Astrocyte (in vitro differentiated cells and primary cell): ENCODE measurements around the gene ZMYND8. TPM values are rescaled to one million over a fixed set of nuclear protein-coding genes. Genes with fewer than 3 reads are reported as not detected.
A peak's percentile ranks its signal among the peaks of the same experiment; 100 is the strongest.

Experiments used
- DNase-seq: peaks from one replicate; pipeline ENCODE4 v3.0.0-alpha.2; 2010; ENCODE audit warnings: low read depth
- FAIRE-seq: peaks from 2 replicates; lab custom pipeline; 2011; peaks lifted over from hg19 to GRCh38; lab: Jason Lieb, UNC
- H2AFZ ChIP-seq: 2 replicates; pipeline ENCODE4 v1.6.0; 2012; ENCODE audit warnings: low read depth, low read length, inconsistent platforms
- H3K27ac ChIP-seq: 2 replicates; pipeline ENCODE4 v1.5.1; 2011; ENCODE audit warnings: low read depth, low read length, inconsistent platforms
- H3K27me3 ChIP-seq: 2 replicates; pipeline ENCODE4 v1.6.0; 2011; ENCODE audit warnings: low read length, inconsistent platforms; ENCODE audit not compliant: insufficient read depth
- H3K36me3 ChIP-seq: 2 replicates; pipeline ENCODE4 v1.5.1; 2011; ENCODE audit warnings: low read length, inconsistent platforms; ENCODE audit not compliant: insufficient read depth
- H3K4me1 ChIP-seq: 2 replicates; pipeline ENCODE4 v1.5.1; 2011; ENCODE audit warnings: low read length, inconsistent platforms; ENCODE audit not compliant: insufficient read depth
- H3K4me2 ChIP-seq: 2 replicates; pipeline ENCODE4 v1.6.0; 2012; ENCODE audit warnings: low read length, inconsistent platforms
- H3K4me3 ChIP-seq: 2 replicates; pipeline ENCODE4 v1.5.1; 2011; ENCODE audit warnings: low read depth, mild to moderate bottlenecking, low read length, inconsistent platforms; ENCODE audit not compliant: insufficient read depth
- H3K79me2 ChIP-seq: 2 replicates; pipeline ENCODE4 v1.6.0; 2012; ENCODE audit warnings: mild to moderate bottlenecking, low read length, inconsistent platforms; ENCODE audit not compliant: insufficient read depth
- H3K9ac ChIP-seq: 2 replicates; pipeline ENCODE4 v1.6.0; 2012; ENCODE audit warnings: mild to moderate bottlenecking, low read length, inconsistent platforms
- H3K9me3 ChIP-seq: 2 replicates; pipeline ENCODE4 v1.5.1; 2012; ENCODE audit warnings: low read depth, mild to moderate bottlenecking, low read length, inconsistent platforms; ENCODE audit not compliant: insufficient read depth
- H4K20me1 ChIP-seq: 2 replicates; pipeline ENCODE4 v1.6.0; 2012; ENCODE audit warnings: low read length, inconsistent platforms; ENCODE audit not compliant: insufficient read depth
- H3K27ac Mint-ChIP-seq: one replicate; pipeline ENCODE4 v1.8.0; 2021; ENCODE audit warnings: mild to moderate bottlenecking, mixed read lengths; ENCODE audit not compliant: unreplicated experiment
- H3K27me3 Mint-ChIP-seq: one replicate; pipeline ENCODE4 v1.8.0; 2021; ENCODE audit warnings: low read depth, mixed read lengths; ENCODE audit not compliant: unreplicated experiment
- H3K36me3 Mint-ChIP-seq: one replicate; pipeline ENCODE4 v1.8.0; 2021; ENCODE audit warnings: low read depth, mixed read lengths; ENCODE audit not compliant: unreplicated experiment
- H3K4me1 Mint-ChIP-seq: one replicate; pipeline ENCODE4 v1.8.0; 2021; ENCODE audit warnings: low read depth, mixed read lengths; ENCODE audit not compliant: unreplicated experiment
- H3K4me3 Mint-ChIP-seq: one replicate; pipeline ENCODE4 v1.8.0; 2021; ENCODE audit warnings: mild to moderate bottlenecking, moderate library complexity, mixed read lengths; ENCODE audit not compliant: unreplicated experiment
- H3K9me3 Mint-ChIP-seq: one replicate; pipeline ENCODE4 v1.8.0; 2021; ENCODE audit warnings: mild to moderate bottlenecking, mixed read lengths; ENCODE audit not compliant: unreplicated experiment
- EZH2 ChIP-seq: IDR thresholded peaks from 2 replicates; pipeline ENCODE4 v1.6.1; 2012; ENCODE audit warnings: mild to moderate bottlenecking, low read length, inconsistent platforms; ENCODE audit not compliant: insufficient read depth
- total RNA-seq: library from RNA; stranded (reverse); gene quantifications from 2 replicates; pipeline ENCODE4 v1.2.1, GENCODE V29; 2021
- TF ChIP-seq, protein P1 (sequence below): IDR thresholded peaks from 2 replicates; pipeline ENCODE4 v1.5.1; 2011; ENCODE audit warnings: low read depth, mild to moderate bottlenecking, inconsistent platforms, low read length, moderate library complexity; ENCODE audit not compliant: insufficient read depth

ZMYND8 gene
- total RNA-seq, 1 donor from 2014 or later: 45.8 TPM

DNA sequence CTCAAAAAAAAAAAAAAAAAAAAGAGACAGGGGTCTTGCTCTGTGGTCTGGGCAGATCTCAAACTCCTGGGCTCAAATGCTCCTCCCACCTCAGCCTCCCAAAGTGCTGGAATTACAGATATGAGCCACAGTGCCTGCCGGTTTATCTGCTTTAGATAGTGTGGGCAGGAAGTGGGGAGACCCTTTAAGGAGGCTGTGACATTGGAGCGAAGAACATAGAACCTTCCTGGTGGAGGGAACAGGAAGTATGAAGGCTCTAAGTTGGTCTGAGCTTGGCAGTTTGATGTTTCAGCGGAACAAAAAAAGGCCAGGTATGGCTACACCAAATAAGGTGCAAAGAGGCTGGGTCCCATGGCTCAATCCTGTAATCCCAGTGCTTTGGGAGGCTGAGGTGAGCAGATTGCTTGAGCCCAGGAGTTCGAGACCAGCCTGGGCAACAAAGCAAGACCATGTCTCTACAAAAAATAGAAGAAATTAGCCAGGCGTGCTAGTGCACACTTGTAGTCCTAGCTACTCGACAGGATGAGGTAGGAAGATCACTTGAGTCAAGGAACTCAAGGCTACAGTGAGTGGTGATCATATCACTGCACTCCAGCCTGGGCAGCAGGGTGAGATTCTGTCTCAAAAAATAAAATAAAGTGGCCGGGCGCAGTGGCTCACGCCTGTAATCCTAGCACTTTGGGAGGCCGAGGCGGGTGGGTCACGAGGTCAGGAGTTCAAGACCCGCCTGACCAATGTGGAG is 8.7 kb upstream of the ZMYND8 start:
- Histone ChIP-seq H3K4me1 (peaks cover 13% of the 10 kb centered on the region), H3K27me3 (no peaks in the 10 kb centered on the region), H3K79me2 (no peaks in the 10 kb centered on the region), H3K4me3 (no peak overlapping the region), H3K4me2 (no peak overlapping the region), H2AFZ (peak overlapping the region; percentile 1), H3K9me3 (no peaks in the 10 kb centered on the region), H3K36me3 (no peaks in the 10 kb centered on the region), H4K20me1 (no peaks in the 10 kb centered on the region), H3K9ac (no peak overlapping the region), H3K27ac (no peak overlapping the region)
- no peak for TF ChIP-seq EZH2
- TF ChIP-seq, protein P1, sequence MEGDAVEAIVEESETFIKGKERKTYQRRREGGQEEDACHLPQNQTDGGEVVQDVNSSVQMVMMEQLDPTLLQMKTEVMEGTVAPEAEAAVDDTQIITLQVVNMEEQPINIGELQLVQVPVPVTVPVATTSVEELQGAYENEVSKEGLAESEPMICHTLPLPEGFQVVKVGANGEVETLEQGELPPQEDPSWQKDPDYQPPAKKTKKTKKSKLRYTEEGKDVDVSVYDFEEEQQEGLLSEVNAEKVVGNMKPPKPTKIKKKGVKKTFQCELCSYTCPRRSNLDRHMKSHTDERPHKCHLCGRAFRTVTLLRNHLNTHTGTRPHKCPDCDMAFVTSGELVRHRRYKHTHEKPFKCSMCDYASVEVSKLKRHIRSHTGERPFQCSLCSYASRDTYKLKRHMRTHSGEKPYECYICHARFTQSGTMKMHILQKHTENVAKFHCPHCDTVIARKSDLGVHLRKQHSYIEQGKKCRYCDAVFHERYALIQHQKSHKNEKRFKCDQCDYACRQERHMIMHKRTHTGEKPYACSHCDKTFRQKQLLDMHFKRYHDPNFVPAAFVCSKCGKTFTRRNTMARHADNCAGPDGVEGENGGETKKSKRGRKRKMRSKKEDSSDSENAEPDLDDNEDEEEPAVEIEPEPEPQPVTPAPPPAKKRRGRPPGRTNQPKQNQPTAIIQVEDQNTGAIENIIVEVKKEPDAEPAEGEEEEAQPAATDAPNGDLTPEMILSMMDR: no peak
- no peaks in the 10 kb centered on the region for H3K36me3 Mint-ChIP-seq
- H3K27ac Mint-ChIP-seq: peak overlapping the region; percentile 34
- DNase-seq (no peak), FAIRE-seq (no peak)
- peaks cover 21% of the 10 kb centered on the region for H3K4me1 Mint-ChIP-seq
- no peaks in the 10 kb centered on the region for H3K9me3 Mint-ChIP-seq
- H3K4me3 Mint-ChIP-seq: no peak overlapping the region
- H3K27me3 Mint-ChIP-seq: no peaks in the 10 kb centered on the region

DNA sequence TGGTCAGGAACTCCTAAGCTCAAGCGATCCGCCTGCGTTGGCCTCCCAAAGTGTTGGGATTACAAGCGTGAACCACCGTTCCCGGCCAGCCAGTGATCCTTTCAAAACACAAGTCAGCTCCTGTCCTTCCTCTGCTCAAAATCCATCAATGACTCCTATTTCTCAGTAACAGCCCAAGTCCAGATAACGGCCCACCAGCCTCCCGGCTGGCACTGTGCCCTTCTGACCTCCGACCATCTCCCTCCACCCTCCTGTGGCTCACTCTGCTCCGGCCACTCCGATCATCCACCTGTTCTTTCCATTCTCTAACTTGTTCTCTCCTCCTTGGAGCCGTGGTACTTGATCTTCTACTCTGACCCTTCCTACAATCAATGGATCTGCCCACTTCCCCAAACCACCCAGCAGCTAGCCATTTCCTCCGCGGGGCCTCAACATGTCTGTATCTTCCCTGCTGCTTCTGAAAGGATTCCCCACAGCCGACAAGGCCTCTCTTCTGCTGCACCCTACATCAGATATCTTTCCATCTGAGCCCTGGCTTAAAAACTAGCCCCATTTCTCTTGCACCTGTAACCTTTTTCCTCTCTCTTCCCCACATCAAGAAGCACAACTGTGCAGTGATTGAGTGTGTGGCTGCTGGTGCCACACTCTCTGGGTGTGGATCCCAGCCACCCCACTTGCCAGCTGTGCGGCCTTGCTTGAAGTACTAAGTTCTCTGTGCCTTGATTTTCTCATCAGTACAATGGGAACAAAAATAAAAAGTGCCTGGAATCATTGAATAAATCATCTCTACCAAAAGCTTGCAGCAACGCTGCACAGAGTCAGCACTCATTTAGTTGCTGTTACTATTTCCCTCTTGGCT is 6.1 kb upstream of the ZMYND8 start:
- Mint-ChIP-seq H3K36me3 (no peaks in the 10 kb centered on the region), H3K27ac (peak overlapping the region; percentile 29), H3K4me3 (no peak overlapping the region), H3K27me3 (no peaks in the 10 kb centered on the region), H3K4me1 (peaks cover 42% of the 10 kb centered on the region), H3K9me3 (no peaks in the 10 kb centered on the region)
- no peak overlapping the region for H3K9ac ChIP-seq
- H2AFZ ChIP-seq: no peak overlapping the region
- no peaks in the 10 kb centered on the region for H3K27me3 ChIP-seq
- FAIRE-seq: no peak
- H3K27ac ChIP-seq: no peak overlapping the region
- no peak for DNase-seq
- no peaks in the 10 kb centered on the region for H3K36me3 ChIP-seq
- no peaks in the 10 kb centered on the region for H3K79me2 ChIP-seq
- H3K4me2 ChIP-seq: no peak overlapping the region
- H3K4me1 ChIP-seq: peaks cover 39% of the 10 kb centered on the region
- TF ChIP-seq, protein P1: no peak
- no peak for TF ChIP-seq EZH2
- no peak overlapping the region for H3K4me3 ChIP-seq
- no peaks in the 10 kb centered on the region for H4K20me1 ChIP-seq
- H3K9me3 ChIP-seq: no peaks in the 10 kb centered on the region
